Measurements from ENCODE around the gene UBE3A.

UBE3A gene

DNA sequence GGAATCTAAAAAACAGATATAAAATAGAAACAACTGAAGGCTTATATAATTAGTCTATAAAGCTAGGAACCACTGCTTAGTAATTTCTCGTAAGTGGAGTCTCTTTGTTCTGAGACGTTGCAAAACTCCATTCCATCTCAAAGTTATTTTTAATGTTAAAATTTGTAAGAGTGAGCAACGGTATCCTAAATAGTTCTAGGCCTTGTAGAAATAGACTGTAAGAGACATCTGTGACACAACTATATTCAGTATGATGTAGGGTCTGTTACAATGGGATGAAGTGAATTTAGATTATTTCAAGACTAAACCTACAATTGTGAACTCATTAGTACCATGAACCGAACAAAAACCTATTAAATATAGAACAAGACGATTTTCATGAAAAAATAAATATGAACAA, 57.2 kb downstream of the UBE3A start:
- peaks cover 6% of the 10 kb centered on the region for H3K4me1 Mint-ChIP-seq
- TF ChIP-seq, protein P1, sequence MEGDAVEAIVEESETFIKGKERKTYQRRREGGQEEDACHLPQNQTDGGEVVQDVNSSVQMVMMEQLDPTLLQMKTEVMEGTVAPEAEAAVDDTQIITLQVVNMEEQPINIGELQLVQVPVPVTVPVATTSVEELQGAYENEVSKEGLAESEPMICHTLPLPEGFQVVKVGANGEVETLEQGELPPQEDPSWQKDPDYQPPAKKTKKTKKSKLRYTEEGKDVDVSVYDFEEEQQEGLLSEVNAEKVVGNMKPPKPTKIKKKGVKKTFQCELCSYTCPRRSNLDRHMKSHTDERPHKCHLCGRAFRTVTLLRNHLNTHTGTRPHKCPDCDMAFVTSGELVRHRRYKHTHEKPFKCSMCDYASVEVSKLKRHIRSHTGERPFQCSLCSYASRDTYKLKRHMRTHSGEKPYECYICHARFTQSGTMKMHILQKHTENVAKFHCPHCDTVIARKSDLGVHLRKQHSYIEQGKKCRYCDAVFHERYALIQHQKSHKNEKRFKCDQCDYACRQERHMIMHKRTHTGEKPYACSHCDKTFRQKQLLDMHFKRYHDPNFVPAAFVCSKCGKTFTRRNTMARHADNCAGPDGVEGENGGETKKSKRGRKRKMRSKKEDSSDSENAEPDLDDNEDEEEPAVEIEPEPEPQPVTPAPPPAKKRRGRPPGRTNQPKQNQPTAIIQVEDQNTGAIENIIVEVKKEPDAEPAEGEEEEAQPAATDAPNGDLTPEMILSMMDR (IDR thresholded peaks at IDR 0.05; ENCODE audit: unreplicated experiment in 3 of 3), result no peak
- peak overlapping the region in 1 of 3 experiments; percentile 65 for H3K27ac Mint-ChIP-seq
- no peaks in the 10 kb centered on the region for H3K27me3 Mint-ChIP-seq (ENCODE audit: low read depth)
- peaks cover 88% of the 10 kb centered on the region for H3K36me3 Mint-ChIP-seq (ENCODE audit: low read depth)
- no peak overlapping the region for H3K4me3 Mint-ChIP-seq
- peaks cover 43% of the 10 kb centered on the region for H3K9me3 Mint-ChIP-seq

DNA sequence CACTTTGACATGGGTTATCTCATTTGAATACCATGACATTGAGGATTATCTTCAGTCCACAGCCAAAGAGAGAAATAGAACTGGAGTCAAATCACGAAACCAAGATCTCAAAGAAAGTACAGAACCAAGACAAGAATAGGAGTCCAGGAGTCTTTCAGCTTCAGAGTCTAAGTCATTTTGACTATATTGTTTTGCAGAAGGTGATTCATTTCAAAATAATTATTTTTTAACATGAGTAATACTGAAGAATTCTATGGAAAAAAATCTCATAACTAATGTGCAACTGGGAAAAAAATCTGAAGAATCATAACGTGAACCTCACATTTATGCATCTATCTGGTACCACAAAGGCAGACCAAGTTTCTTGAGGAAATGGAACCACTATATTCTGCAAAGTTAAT, 60.3 kb downstream of the UBE3A start:
- Mint-ChIP-seq H3K36me3 (ENCODE audit: low read depth) (peaks cover 82% of the 10 kb centered on the region), H3K9me3 (peaks cover 18% of the 10 kb centered on the region), H3K4me3 (no peak overlapping the region), H3K27me3 (ENCODE audit: low read depth) (no peaks in the 10 kb centered on the region), H3K4me1 (peaks cover 14% of the 10 kb centered on the region), H3K27ac (no peak overlapping the region)
- TF ChIP-seq, protein P1 (IDR thresholded peaks at IDR 0.05; ENCODE audit: unreplicated experiment in 3 of 3), result no peak

DNA sequence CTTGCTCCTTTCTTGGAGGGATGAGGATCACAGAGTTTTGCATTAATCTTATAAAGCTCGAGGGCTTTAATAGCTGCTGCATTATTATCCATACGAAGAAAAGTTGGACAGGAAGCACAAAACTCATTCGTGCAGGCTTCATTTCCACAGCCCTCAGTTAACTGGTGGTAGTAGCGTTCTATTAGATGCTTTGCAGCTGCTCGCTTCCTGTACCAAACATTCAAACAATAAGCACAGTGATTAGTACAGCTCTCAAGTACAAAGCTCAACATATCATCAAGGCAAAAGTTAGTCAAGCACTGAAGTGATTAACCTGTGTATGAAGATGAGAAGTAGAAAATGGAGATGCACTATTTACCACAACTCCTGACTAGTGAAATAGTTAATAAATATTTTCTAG, 63.3 kb downstream of the UBE3A start:
- Mint-ChIP-seq H3K36me3 (ENCODE audit: low read depth) (peaks cover 85% of the 10 kb centered on the region), H3K4me1 (peaks cover 8% of the 10 kb centered on the region), H3K27me3 (ENCODE audit: low read depth) (no peaks in the 10 kb centered on the region), H3K4me3 (no peak overlapping the region), H3K9me3 (peaks cover 2% of the 10 kb centered on the region), H3K27ac (peak overlapping the region in 1 of 3 experiments; percentile 79)
- TF ChIP-seq, protein P1 (IDR thresholded peaks at IDR 0.05; ENCODE audit: unreplicated experiment in 3 of 3), result no peak

DNA sequence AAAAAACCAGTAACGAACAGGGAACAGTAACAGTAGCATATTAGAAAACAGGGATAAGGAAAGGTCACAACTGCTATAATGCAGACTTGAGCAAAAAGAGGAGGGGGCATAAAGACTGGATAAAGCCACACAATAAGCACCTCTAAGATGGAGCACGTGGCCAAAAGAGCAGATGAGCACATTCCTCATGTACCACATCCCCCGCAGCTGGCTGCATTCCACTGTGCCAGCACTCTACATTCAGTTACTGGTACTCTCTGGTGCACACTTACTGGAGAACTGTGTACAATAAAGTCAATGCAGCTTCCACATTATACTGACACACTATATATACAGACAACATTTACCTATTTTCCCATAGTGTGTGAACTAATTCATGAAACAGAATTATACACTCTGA, 64.7 kb downstream of the UBE3A start:
- no peak overlapping the region for H3K4me3 Mint-ChIP-seq
- TF ChIP-seq, protein P1 (IDR thresholded peaks at IDR 0.05; ENCODE audit: unreplicated experiment in 3 of 3), result no peak
- H3K27ac Mint-ChIP-seq, result peak overlapping the region in 2 of 3 experiments; percentile 0 to 79
- peaks cover 86% of the 10 kb centered on the region for H3K36me3 Mint-ChIP-seq (ENCODE audit: low read depth)
- no peaks in the 10 kb centered on the region for H3K9me3 Mint-ChIP-seq
- no peaks in the 10 kb centered on the region for H3K27me3 Mint-ChIP-seq (ENCODE audit: low read depth)
- H3K4me1 Mint-ChIP-seq, result peaks cover 8% of the 10 kb centered on the region

DNA sequence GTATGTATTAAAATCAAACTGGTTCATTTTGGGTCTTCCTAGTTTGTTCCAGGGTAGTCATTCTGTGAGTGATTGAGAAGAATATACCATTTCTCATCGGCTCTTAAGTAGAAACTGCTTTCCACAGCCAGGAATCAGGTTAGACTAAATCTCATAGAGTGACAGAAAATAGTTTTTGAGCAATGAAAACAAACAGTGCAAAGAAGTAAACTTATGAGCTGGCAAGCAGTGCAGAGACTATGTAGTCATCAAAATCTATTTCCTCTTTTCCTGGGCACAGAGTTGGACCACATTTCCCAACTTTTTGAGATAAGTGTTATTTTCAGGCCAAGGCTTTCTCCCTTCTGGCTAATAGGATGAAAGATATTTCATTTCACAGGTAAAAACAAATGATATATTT, 66.5 kb downstream of the UBE3A start:
- H3K9me3 Mint-ChIP-seq, result no peaks in the 10 kb centered on the region
- H3K27ac Mint-ChIP-seq, result no peak overlapping the region
- peaks cover 8% of the 10 kb centered on the region for H3K4me1 Mint-ChIP-seq
- H3K4me3 Mint-ChIP-seq, result no peak overlapping the region
- peaks cover 74% of the 10 kb centered on the region for H3K36me3 Mint-ChIP-seq (ENCODE audit: low read depth)
- TF ChIP-seq, protein P1 (IDR thresholded peaks at IDR 0.05; ENCODE audit: unreplicated experiment in 3 of 3), result no peak
- H3K27me3 Mint-ChIP-seq (ENCODE audit: low read depth), result no peaks in the 10 kb centered on the region

DNA sequence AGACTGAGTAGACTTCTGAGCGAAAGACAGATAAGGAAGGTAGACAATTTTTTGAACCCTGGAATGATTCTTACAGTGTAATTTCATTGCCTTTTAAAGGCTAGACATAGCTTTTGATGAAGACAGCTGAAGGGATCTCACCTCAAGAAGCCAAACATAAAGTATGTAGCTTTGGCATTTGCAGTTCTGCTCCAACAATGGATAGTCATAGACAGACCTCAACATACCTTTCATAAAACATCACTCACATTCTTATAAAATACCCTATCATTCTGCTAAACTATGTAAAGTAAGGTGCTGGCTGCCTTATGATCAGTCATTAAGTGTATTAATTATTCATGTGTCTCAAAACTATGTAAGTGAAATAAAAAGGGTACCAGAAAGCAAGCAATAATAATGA, 70.0 kb downstream of the UBE3A start:
- H3K27me3 Mint-ChIP-seq (ENCODE audit: low read depth), result no peaks in the 10 kb centered on the region
- no peak overlapping the region for H3K4me3 Mint-ChIP-seq
- no peak overlapping the region for H3K27ac Mint-ChIP-seq
- no peaks in the 10 kb centered on the region for H3K9me3 Mint-ChIP-seq
- TF ChIP-seq, protein P1 (IDR thresholded peaks at IDR 0.05; ENCODE audit: unreplicated experiment in 3 of 3), result no peak
- peaks cover 66% of the 10 kb centered on the region for H3K36me3 Mint-ChIP-seq (ENCODE audit: low read depth)
- H3K4me1 Mint-ChIP-seq, result no peaks in the 10 kb centered on the region
